Ectodermal cell (in vitro differentiated cells): ENCODE measurements around the gene LYPD3.

Experiments
- H3K27ac ChIP-seq: 2 replicates; pipeline ENCODE4 v1.7.0; 2013; ENCODE audit warnings: mild to moderate bottlenecking, low read depth, low read length; ENCODE audit not compliant: insufficient read depth, poor library complexity, severe bottlenecking
- H3K27me3 ChIP-seq: 2 replicates; pipeline ENCODE4 v1.7.0; 2013; ENCODE audit warnings: mild to moderate bottlenecking, low read length; ENCODE audit not compliant: insufficient read depth, control insufficient read depth, poor library complexity, severe bottlenecking
- H3K36me3 ChIP-seq: one replicate; pipeline ENCODE4 v1.7.0; 2013; ENCODE audit warnings: low read length; ENCODE audit not compliant: control insufficient read depth, insufficient read depth
- H3K4me1 ChIP-seq: one replicate; pipeline ENCODE4 v1.7.0; 2013; ENCODE audit warnings: low read length; ENCODE audit not compliant: control insufficient read depth, insufficient read depth
- H3K4me3 ChIP-seq: 2 replicates; pipeline ENCODE4 v1.7.0; 2013; ENCODE audit warnings: low read depth, low read length, control low read depth; ENCODE audit not compliant: insufficient read depth
- H3K9me3 ChIP-seq: 2 replicates; pipeline ENCODE4 v1.7.0; 2013; ENCODE audit warnings: mild to moderate bottlenecking, low read length, moderate library complexity; ENCODE audit not compliant: control insufficient read depth
- WGBS, 2 experiments: methylation state at CpG; one replicate each; pipeline ENCODE4 v1.1.7; 2013; ENCODE audit warnings: missing lambda C conversion rate in 2 of 2; 5-methylcytosine and 5-hydroxymethylcytosine counted together

LYPD3 gene

DNA sequence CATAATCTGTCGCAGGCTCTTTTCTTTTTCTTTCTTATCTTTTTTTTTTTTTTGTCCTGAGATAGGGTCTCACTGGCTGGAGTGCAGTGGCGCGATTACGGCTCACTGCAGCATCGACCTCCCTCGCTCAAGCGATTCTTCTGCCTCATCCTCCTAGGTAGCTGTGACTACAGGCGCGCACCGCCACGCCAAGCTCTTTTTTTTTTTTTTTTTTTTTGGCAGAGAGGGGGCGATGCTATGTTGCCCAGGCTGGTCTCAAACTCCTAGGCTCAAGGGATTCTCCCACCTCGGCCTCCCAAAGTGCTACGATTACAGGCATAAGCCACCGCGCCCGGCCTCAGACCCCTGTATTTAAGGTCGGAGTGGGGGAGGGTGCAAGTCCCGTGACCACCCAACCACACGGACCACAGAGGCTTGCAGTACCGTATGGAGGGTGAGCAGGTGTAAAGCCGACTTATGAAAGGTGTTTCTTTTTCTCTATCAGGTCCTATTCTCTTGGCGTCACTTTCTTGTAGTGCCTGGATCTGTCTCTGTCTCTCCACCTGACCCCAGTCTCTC lies 37.1 kb upstream of the LYPD3 start:
- Histone ChIP-seq H3K9me3 (no peaks in the 10 kb centered on the region), H3K36me3 (peaks cover 6% of the 10 kb centered on the region), H3K27ac (no peak overlapping the region), H3K27me3 (no peaks in the 10 kb centered on the region), H3K4me1 (no peaks in the 10 kb centered on the region), H3K4me3 (no peak overlapping the region)
- WGBS, 2 experiments = 91 to 95% methylated on average over 23 of the region's 23 CpGs

DNA sequence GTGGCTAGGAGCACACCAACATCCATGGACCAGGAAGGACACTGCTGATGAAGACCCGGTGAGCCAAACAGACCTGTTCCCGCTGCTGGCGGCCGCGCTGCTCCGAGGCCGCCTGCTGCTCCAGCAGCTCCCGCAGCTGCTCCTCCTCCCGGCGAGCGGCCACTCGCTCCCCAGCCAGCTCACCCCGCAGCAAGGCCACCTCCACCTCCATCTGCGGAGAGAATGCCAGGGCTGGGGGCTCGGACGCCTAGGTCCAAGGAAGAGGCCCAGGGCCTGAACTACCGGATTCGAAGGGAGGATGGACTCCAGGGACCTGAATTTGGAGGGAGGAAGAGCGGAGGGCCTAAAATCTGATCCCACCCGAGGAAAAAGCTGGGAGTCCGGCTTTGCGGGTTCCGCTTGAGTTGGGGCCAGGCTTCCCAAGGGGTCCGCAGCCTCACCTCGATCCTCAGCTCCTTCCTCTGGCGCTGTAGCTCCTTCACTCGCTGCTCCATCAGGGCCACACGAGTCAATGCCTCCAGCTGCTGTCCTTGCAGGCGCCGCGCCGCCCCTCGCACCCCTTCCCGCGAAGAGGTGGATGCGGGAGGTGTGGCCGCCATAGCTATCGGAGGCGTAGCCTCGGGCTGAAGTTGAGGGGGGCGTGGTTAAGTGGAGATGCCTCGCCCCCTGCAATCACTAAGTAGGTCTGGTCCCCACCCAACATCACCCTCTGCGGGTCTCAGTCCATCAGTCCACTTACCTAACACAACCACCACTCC lies 36.4 kb upstream of the LYPD3 start:
- no peak overlapping the region for H3K27ac ChIP-seq
- no peak overlapping the region for H3K4me3 ChIP-seq
- no peaks in the 10 kb centered on the region for H3K9me3 ChIP-seq
- no peaks in the 10 kb centered on the region for H3K27me3 ChIP-seq
- H3K4me1 ChIP-seq = no peaks in the 10 kb centered on the region
- H3K36me3 ChIP-seq = peaks cover 6% of the 10 kb centered on the region
- WGBS, 2 experiments = 86 to 92% methylated on average over 43 of the region's 43 CpGs

DNA sequence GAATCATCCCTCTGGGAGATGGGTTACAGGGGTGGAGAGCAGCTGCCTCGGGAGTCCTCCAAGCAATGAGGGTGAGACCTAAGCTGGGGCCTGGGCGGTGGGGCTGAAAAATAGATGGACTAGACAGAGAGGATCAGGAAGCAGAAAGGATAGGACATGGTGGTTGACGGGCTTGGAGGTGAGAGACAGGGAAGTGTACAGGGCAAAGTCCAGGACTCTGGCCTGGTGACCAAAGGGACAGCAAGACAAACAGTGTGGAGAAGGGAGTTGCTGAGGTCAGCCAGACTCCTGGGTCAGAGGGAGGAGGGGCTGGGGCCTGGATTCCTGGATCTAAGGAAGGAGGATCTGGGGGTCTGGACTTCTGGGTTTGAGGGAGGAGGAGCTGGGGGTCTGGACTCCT lies 33.6 kb upstream of the LYPD3 start:
- H3K4me1 ChIP-seq = no peaks in the 10 kb centered on the region
- H3K9me3 ChIP-seq = no peaks in the 10 kb centered on the region
- no peaks in the 10 kb centered on the region for H3K27me3 ChIP-seq
- H3K27ac ChIP-seq = no peak overlapping the region
- H3K36me3 ChIP-seq = peaks cover 6% of the 10 kb centered on the region
- 89 to 91% methylated on average over 3 of the region's 3 CpGs for WGBS, 2 experiments
- H3K4me3 ChIP-seq = no peak overlapping the region

DNA sequence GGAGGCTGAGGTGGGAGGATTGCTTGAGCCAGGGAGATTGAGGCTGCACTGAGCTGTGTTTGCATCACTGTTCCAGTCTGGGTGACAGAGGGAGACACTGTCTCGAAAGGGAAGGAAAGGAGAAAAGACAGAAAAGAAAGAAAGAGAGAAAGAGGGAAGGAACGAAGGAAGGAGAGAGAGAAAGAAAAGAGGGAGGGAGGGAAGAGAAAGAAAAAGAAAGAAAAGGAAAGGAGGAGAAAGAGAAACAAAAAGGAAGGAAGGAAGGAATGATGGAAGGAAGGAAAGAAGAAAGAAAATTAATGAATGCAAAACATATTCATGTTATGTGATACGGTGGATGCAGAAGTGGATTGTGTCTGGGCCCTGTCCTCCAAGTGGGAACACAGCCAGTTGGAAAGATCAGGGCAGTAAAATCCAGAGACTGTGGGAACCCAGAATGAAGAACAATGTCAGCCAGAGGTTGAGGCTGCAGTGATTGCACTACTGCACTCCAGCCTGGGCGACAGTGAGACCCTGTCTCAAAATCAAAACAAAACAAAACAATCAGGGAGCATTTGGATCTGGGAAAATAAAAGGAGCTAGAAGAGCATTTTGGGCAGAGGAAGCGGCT lies 32.9 kb upstream of the LYPD3 start:
- Histone ChIP-seq H3K4me3 (no peak overlapping the region), H3K4me1 (no peaks in the 10 kb centered on the region), H3K27me3 (no peaks in the 10 kb centered on the region), H3K9me3 (no peaks in the 10 kb centered on the region), H3K27ac (no peak overlapping the region), H3K36me3 (peaks cover 6% of the 10 kb centered on the region)
- WGBS, 2 experiments = 92 to 94% methylated on average over 5 of the region's 5 CpGs

DNA sequence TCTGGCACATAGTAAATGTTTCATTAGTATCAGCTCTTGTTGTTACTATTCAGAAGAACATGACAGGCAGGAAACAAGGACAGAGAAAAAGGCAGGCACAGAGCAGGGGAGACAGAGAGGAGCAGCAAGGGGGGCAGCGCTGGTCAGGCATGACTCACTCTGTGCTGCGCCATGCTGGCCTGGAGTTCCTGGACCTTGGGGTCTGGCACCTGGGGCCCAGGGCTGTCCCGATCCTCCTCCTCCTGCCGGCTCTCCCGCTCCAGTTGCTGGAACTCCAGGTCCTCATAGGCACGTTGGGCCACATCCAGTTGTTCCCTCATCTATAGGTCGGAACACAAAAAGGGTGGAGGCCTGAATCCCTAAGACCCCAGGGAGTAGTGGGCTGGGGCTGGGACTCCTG lies 31.6 kb upstream of the LYPD3 start:
- H3K36me3 ChIP-seq = peaks cover 5% of the 10 kb centered on the region
- H3K4me3 ChIP-seq = no peak overlapping the region
- no peaks in the 10 kb centered on the region for H3K9me3 ChIP-seq
- H3K4me1 ChIP-seq = no peaks in the 10 kb centered on the region
- H3K27ac ChIP-seq = no peak overlapping the region
- H3K27me3 ChIP-seq = no peaks in the 10 kb centered on the region
- 92 to 94% methylated on average over 7 of the region's 7 CpGs for WGBS, 2 experiments

DNA sequence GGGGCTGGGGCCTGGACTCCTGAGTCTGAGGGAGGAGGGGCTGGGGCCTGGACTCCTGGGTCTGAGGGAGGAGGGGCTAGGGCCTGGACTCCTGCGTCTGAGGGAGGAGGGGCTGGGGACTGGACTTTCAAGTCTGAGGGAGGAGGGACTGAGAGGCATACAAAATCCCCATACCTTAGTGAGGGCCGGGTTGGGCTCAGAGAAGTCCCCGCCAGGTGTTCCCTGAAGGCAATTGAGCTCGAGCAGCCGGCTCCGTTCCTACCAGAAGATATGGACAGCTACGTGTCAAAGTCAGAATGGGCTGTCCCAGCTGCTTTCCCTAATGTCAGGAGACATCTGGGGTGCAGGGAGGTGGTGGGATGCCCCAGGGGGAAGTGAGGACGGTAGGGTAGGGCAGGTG lies 29.7 kb upstream of the LYPD3 start:
- WGBS, 2 experiments = 86 to 87% methylated on average over 8 of the region's 8 CpGs
- H3K27me3 ChIP-seq = no peaks in the 10 kb centered on the region
- no peak overlapping the region for H3K27ac ChIP-seq
- no peaks in the 10 kb centered on the region for H3K36me3 ChIP-seq
- no peak overlapping the region for H3K4me3 ChIP-seq
- H3K4me1 ChIP-seq = no peaks in the 10 kb centered on the region
- H3K9me3 ChIP-seq = no peaks in the 10 kb centered on the region

DNA sequence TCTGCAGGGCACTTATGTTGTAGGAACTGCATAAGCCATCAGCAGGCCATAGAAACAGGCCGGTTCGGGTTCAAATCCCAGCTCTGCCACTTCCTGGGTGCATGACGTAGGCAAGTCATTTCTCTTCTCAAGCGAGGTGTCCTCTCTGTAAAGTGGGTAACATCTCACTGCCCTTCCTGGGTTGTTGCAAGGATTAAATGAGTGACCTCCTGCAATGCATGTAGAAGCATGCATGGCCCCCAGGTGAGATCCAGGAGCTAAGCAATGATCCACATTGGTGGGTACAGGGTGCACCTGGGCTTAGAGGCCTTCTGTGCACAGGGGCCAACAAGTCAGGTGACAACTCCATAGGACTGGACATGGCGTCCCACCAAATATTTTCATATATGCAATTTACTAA lies 25.4 kb upstream of the LYPD3 start:
- 76 to 77% methylated on average over 5 of the region's 5 CpGs for WGBS, 2 experiments
- no peak overlapping the region for H3K27ac ChIP-seq
- H3K4me1 ChIP-seq = no peaks in the 10 kb centered on the region
- no peaks in the 10 kb centered on the region for H3K9me3 ChIP-seq
- no peaks in the 10 kb centered on the region for H3K27me3 ChIP-seq
- no peaks in the 10 kb centered on the region for H3K36me3 ChIP-seq
- H3K4me3 ChIP-seq = no peak overlapping the region

DNA sequence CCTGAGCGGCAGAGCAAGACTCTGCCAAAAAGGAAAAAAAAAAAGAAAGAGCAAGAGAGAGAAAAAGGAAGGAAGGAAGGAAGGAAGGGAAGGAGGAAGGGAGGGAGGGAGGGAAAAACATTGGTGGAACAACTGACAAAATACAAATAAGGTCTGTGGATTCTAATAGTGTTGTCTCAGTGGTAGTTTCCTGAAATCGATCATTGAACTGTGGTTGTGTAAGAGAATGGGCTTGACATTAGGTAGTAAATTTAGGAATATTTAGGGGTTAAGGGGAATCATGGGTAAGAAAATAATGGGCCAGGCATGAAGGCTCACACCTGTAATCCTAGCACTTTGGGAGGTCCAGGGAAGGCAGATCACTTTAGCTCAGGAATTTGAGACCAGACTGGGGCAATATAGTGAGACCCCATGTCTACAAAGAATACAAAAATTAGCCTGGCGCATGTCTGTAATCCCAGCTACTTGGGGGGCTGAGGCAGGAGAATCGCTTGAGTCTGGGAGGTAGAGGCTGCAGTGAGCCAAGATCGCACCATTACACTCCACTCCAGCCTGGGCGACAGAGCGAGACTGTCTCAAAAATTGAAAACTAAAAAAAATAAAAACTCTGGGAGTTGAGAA lies 24.7 kb upstream of the LYPD3 start:
- WGBS, 2 experiments = 94 to 96% methylated on average over 7 of the region's 7 CpGs
- H3K36me3 ChIP-seq = no peaks in the 10 kb centered on the region
- H3K27ac ChIP-seq = no peak overlapping the region

DNA sequence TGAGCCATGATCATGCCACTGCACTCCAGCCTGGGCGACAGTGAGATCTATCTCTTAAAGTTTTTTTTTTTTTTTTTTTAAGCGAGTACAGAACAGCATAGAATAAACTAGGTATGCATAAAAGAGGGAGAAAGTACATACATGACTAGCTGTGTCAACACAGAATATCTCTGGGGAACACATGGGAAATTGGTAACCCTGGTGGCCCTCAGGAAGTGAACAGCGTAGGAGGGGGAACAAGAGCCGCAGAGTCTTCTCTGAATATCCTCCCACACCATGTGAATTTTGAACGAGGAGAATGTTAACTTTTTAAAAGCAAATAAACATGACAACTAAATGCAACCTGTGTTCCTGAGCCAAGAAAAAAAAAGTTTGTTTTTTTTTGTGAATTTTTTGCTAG lies 23.9 kb upstream of the LYPD3 start:
- WGBS, 2 experiments = 94 to 97% methylated on average over 4 to 5 of the region's 5 CpGs
- Histone ChIP-seq H3K9me3 (no peaks in the 10 kb centered on the region), H3K4me3 (no peak overlapping the region), H3K27ac (no peak overlapping the region), H3K27me3 (no peaks in the 10 kb centered on the region), H3K36me3 (no peaks in the 10 kb centered on the region), H3K4me1 (no peaks in the 10 kb centered on the region)

More for the DNA sequence above, 24.7 kb upstream of the LYPD3 start:
- Histone ChIP-seq H3K4me3 (no peak overlapping the region), H3K27me3 (no peaks in the 10 kb centered on the region), H3K9me3 (no peaks in the 10 kb centered on the region), H3K4me1 (no peaks in the 10 kb centered on the region)

DNA sequence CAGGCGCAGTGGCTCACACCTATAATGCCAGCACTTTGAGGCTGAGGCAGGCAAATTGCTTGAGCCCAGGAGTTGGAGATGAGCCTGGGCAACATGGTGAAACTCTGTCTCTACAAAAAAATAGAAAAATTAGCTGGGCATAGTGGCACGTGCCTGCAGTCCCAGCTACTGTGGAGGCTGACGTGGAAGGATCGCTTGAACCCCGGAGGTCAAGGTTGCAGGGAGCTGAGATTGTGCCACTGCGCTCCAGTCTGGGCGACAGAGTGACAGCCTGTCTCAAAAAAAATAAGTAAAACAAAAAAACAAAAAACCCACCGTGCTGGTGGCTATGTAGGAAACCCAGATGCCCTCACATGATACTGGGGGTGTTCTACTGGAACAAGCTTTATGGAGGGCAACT lies 22.8 kb upstream of the LYPD3 start:
- H3K4me3 ChIP-seq = no peak overlapping the region
- H3K4me1 ChIP-seq = no peaks in the 10 kb centered on the region
- H3K9me3 ChIP-seq = no peaks in the 10 kb centered on the region
- no peaks in the 10 kb centered on the region for H3K36me3 ChIP-seq
- no peaks in the 10 kb centered on the region for H3K27me3 ChIP-seq
- 83 to 84% methylated on average over 8 of the region's 8 CpGs for WGBS, 2 experiments
- no peak overlapping the region for H3K27ac ChIP-seq
